ENCODE results near the gene SH3PXD2B.
"Not testable (repeated sequence)": the region's sequence is repeated elsewhere in the genome, so short reads cannot be mapped to it uniquely, and the experiment has no call there.

The SH3PXD2B gene

DNA sequence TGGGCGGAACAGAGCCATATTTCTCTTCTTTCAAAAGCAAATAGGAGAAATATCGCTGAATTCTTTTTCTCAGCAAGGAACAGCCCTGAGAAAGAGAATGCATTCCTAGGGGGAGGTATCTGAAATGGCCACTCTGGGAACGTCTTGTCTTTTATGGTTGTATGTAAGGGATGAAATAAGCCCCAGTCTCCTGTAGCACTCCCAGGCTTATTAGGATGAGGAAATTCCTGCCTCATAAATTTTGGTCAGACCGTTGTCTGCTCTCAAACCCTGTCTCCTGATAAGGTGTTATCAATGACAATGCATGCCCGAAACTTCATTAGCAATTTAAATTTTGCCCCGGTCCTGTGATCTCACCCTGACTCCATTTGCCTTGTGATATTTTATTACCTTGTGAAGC, 52.3 kb downstream of the SH3PXD2B start:
- H3K36me3 ChIP-seq (ENCODE audit: control insufficient read depth, insufficient read depth, low read length); H3K27me3 ChIP-seq (ENCODE audit: insufficient read depth, low read length, poor library complexity); H3K18ac ChIP-seq (ENCODE audit: low read length); H3K79me1 ChIP-seq (ENCODE audit: low read length); H2BK120ac ChIP-seq (ENCODE audit: low read depth, low read length); H2BK15ac ChIP-seq (replicated peaks; ENCODE audit: low read depth); H3K4me1 ChIP-seq (ENCODE audit: control insufficient read depth, low read depth, low read length); H3K9ac ChIP-seq (ENCODE audit: low read length); H3K79me2 ChIP-seq (ENCODE audit: control insufficient read depth, insufficient read depth, low read length); H3K4ac ChIP-seq (ENCODE audit: low read depth, low read length); H3K56ac ChIP-seq (ENCODE audit: low read length); H3K27ac ChIP-seq (ENCODE audit: low read depth, low read length); H2BK5ac ChIP-seq (ENCODE audit: low read length); H3K4me2 ChIP-seq (ENCODE audit: low read length); H3K4me3 ChIP-seq (ENCODE audit: low read length); H4K8ac ChIP-seq (ENCODE audit: low read depth, low read length); H2AK5ac ChIP-seq (ENCODE audit: low read length); H4K5ac ChIP-seq (ENCODE audit: low read length); H3K23ac ChIP-seq (ENCODE audit: low read length): not testable (repeated sequence)
- no CpG with 5 or more reads among the region's 6 CpGs for WGBS (ENCODE audit: extremely low coverage, insufficient coverage, low lambda C conversion rate)
- DNase-seq = peak; percentile 32

DNA sequence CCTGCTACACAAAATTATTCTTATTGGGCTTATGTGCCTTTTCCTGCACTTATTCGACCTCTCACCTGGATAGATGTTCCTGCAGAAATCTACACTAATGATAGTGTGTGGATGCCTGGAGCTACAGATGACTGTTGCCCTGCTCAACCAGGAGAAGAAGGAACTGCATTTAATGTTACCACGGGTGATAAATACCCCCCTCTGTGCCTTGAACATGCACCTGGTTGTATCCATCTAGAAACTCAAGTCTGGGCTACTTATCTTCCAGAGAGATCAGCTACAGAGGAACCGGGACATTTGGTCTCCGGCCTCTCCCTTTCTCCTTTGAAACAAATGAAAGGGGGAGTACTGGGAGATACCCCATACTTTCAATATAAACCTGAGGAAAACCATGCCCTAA, 54.5 kb downstream of the SH3PXD2B start:
- DNase-seq = no peak
- Histone ChIP-seq H4K5ac (ENCODE audit: low read length) (no peak overlapping the region), H3K4me3 (ENCODE audit: low read length) (no peak overlapping the region), H4K8ac (ENCODE audit: low read depth, low read length) (no peak overlapping the region), H3K4me1 (ENCODE audit: control insufficient read depth, low read depth, low read length) (no peaks in the 10 kb centered on the region), H3K79me1 (ENCODE audit: low read length) (no peaks in the 10 kb centered on the region), H2AK5ac (ENCODE audit: low read length) (no peak overlapping the region), H3K9ac (ENCODE audit: low read length) (no peak overlapping the region), H3K56ac (ENCODE audit: low read length) (no peak overlapping the region), H3K4ac (ENCODE audit: low read depth, low read length) (no peak overlapping the region), H3K27ac (ENCODE audit: low read depth, low read length) (no peak overlapping the region), H3K27me3 (ENCODE audit: insufficient read depth, low read length, poor library complexity) (no peaks in the 10 kb centered on the region), H3K79me2 (ENCODE audit: control insufficient read depth, insufficient read depth, low read length) (no peaks in the 10 kb centered on the region), H2BK15ac (replicated peaks; ENCODE audit: low read depth) (no peak overlapping the region), H3K36me3 (ENCODE audit: control insufficient read depth, insufficient read depth, low read length) (no peaks in the 10 kb centered on the region), H2BK5ac (ENCODE audit: low read length) (no peak overlapping the region), H3K18ac (ENCODE audit: low read length) (no peak overlapping the region), H3K4me2 (ENCODE audit: low read length) (no peak overlapping the region), H3K23ac (ENCODE audit: low read length) (no peak overlapping the region), H2BK120ac (ENCODE audit: low read depth, low read length) (no peak overlapping the region)
- WGBS (ENCODE audit: extremely low coverage, insufficient coverage, low lambda C conversion rate) = no CpG with 5 or more reads among the region's 4 CpGs

- H3K9ac ChIP-seq (ENCODE audit: low read length) = no peak overlapping the region
- H2BK5ac ChIP-seq (ENCODE audit: low read length) = no peak overlapping the region
- H4K5ac ChIP-seq (ENCODE audit: low read length) = no peak overlapping the region
- H2BK120ac ChIP-seq (ENCODE audit: low read depth, low read length) = no peak overlapping the region
- no peak overlapping the region for H3K18ac ChIP-seq (ENCODE audit: low read length)
- no peak overlapping the region for H2AK5ac ChIP-seq (ENCODE audit: low read length)
- no peak overlapping the region for H3K4me2 ChIP-seq (ENCODE audit: low read length)
- H3K27me3 ChIP-seq (ENCODE audit: insufficient read depth, low read length, poor library complexity) = no peaks in the 10 kb centered on the region
- no peak overlapping the region for H4K8ac ChIP-seq (ENCODE audit: low read depth, low read length)
- H3K79me1 ChIP-seq (ENCODE audit: low read length) = no peaks in the 10 kb centered on the region
- DNase-seq = no peak
- H3K4ac ChIP-seq (ENCODE audit: low read depth, low read length) = no peak overlapping the region
- H3K23ac ChIP-seq (ENCODE audit: low read length) = no peak overlapping the region
- no peak overlapping the region for H2BK15ac ChIP-seq (replicated peaks; ENCODE audit: low read depth)
- WGBS (ENCODE audit: extremely low coverage, insufficient coverage, low lambda C conversion rate) = no CpG with 5 or more reads among the region's 6 CpGs
- H3K79me2 ChIP-seq (ENCODE audit: control insufficient read depth, insufficient read depth, low read length) = no peaks in the 10 kb centered on the region
- H3K27ac ChIP-seq (ENCODE audit: low read depth, low read length) = no peak overlapping the region
- H3K56ac ChIP-seq (ENCODE audit: low read length) = no peak overlapping the region
- peaks cover 3% of the 10 kb centered on the region for H3K36me3 ChIP-seq (ENCODE audit: control insufficient read depth, insufficient read depth, low read length)
- no peaks in the 10 kb centered on the region for H3K4me1 ChIP-seq (ENCODE audit: control insufficient read depth, low read depth, low read length)
- no peak overlapping the region for H3K4me3 ChIP-seq (ENCODE audit: low read length)
Observed at GRCh38 chr5:172399336-172399735, 55.0 kb downstream of the SH3PXD2B start.

DNA sequence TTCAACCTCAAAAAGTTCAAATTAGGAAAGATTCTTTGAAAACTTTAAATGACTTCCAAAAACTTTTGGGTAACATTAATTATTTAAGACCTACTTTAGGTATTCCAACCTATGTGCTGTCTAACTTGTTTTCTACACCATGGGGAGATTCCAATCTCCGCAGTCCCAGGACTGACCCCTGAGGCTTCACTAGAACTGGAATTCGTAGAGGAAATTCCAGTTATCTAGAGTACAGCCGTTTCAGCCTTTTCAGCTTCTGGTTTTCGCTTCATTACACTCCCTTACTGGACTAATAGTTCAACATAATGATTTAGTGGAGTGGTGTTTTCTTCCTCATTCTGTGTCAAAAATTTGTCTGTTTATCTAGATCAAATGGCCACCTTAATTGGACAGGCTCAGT, 55.7 kb downstream of the SH3PXD2B start:
- not testable (repeated sequence) for DNase-seq; H3K79me1 ChIP-seq (ENCODE audit: low read length); H3K79me2 ChIP-seq (ENCODE audit: control insufficient read depth, insufficient read depth, low read length); H2BK120ac ChIP-seq (ENCODE audit: low read depth, low read length); H4K8ac ChIP-seq (ENCODE audit: low read depth, low read length); H2BK15ac ChIP-seq (replicated peaks; ENCODE audit: low read depth); H3K56ac ChIP-seq (ENCODE audit: low read length); H3K4me3 ChIP-seq (ENCODE audit: low read length); H3K4me2 ChIP-seq (ENCODE audit: low read length); H3K18ac ChIP-seq (ENCODE audit: low read length); H2AK5ac ChIP-seq (ENCODE audit: low read length); H2BK5ac ChIP-seq (ENCODE audit: low read length); H3K23ac ChIP-seq (ENCODE audit: low read length); H4K5ac ChIP-seq (ENCODE audit: low read length); H3K27ac ChIP-seq (ENCODE audit: low read depth, low read length); H3K4me1 ChIP-seq (ENCODE audit: control insufficient read depth, low read depth, low read length); H3K9ac ChIP-seq (ENCODE audit: low read length); H3K4ac ChIP-seq (ENCODE audit: low read depth, low read length); H3K27me3 ChIP-seq (ENCODE audit: insufficient read depth, low read length, poor library complexity); H3K36me3 ChIP-seq (ENCODE audit: control insufficient read depth, insufficient read depth, low read length)
- no CpG with 5 or more reads among the region's 4 CpGs for WGBS (ENCODE audit: extremely low coverage, insufficient coverage, low lambda C conversion rate)

- DNase-seq = peak; percentile 12
- not testable (repeated sequence) for H3K18ac ChIP-seq (ENCODE audit: low read length); H3K79me2 ChIP-seq (ENCODE audit: control insufficient read depth, insufficient read depth, low read length); H3K4me3 ChIP-seq (ENCODE audit: low read length); H3K4ac ChIP-seq (ENCODE audit: low read depth, low read length); H2BK120ac ChIP-seq (ENCODE audit: low read depth, low read length); H4K8ac ChIP-seq (ENCODE audit: low read depth, low read length); H3K79me1 ChIP-seq (ENCODE audit: low read length); H4K5ac ChIP-seq (ENCODE audit: low read length); H3K27ac ChIP-seq (ENCODE audit: low read depth, low read length); H3K56ac ChIP-seq (ENCODE audit: low read length); H3K23ac ChIP-seq (ENCODE audit: low read length); H3K9ac ChIP-seq (ENCODE audit: low read length); H2BK5ac ChIP-seq (ENCODE audit: low read length); H3K4me1 ChIP-seq (ENCODE audit: control insufficient read depth, low read depth, low read length); H2AK5ac ChIP-seq (ENCODE audit: low read length); H2BK15ac ChIP-seq (replicated peaks; ENCODE audit: low read depth); H3K4me2 ChIP-seq (ENCODE audit: low read length); H3K36me3 ChIP-seq (ENCODE audit: control insufficient read depth, insufficient read depth, low read length); H3K27me3 ChIP-seq (ENCODE audit: insufficient read depth, low read length, poor library complexity)
- no CpG with 5 or more reads among the region's 8 CpGs for WGBS (ENCODE audit: extremely low coverage, insufficient coverage, low lambda C conversion rate)
Observed at GRCh38 chr5:172396994-172397393, 57.3 kb downstream of the SH3PXD2B start.

DNA sequence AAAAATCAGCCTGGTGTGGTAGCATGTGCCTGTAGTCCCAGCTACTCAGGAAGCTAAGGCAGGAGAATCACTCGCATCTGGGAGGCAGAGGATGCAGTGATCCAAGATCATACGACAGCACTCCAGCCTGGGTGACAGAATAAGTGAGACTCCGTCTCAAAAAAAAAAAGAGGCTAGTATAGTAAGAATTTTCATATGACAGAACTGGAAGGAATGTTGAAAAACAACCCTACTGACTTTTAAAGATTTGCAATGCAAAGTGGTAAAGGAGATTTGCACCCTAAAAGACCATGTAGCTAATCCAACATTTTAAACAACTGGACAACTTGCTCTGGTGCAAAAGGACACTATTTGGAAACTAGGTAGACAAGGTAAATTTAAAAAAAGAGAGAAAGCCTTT, 58.1 kb downstream of the SH3PXD2B start:
- Histone ChIP-seq H3K23ac (ENCODE audit: low read length) (no peak overlapping the region), H3K4ac (ENCODE audit: low read depth, low read length) (no peak overlapping the region), H3K27ac (ENCODE audit: low read depth, low read length) (no peak overlapping the region), H3K56ac (ENCODE audit: low read length) (no peak overlapping the region), H4K8ac (ENCODE audit: low read depth, low read length) (no peak overlapping the region), H3K79me1 (ENCODE audit: low read length) (no peaks in the 10 kb centered on the region), H3K27me3 (ENCODE audit: insufficient read depth, low read length, poor library complexity) (no peaks in the 10 kb centered on the region), H3K18ac (ENCODE audit: low read length) (no peak overlapping the region), H2BK120ac (ENCODE audit: low read depth, low read length) (no peak overlapping the region), H4K5ac (ENCODE audit: low read length) (no peak overlapping the region), H3K36me3 (ENCODE audit: control insufficient read depth, insufficient read depth, low read length) (peaks cover 5% of the 10 kb centered on the region), H3K4me1 (ENCODE audit: control insufficient read depth, low read depth, low read length) (no peaks in the 10 kb centered on the region), H2BK5ac (ENCODE audit: low read length) (no peak overlapping the region), H2BK15ac (replicated peaks; ENCODE audit: low read depth) (no peak overlapping the region), H3K4me3 (ENCODE audit: low read length) (no peak overlapping the region), H3K4me2 (ENCODE audit: low read length) (no peak overlapping the region), H3K79me2 (ENCODE audit: control insufficient read depth, insufficient read depth, low read length) (no peaks in the 10 kb centered on the region), H2AK5ac (ENCODE audit: low read length) (no peak overlapping the region), H3K9ac (ENCODE audit: low read length) (no peak overlapping the region)
- DNase-seq = no peak
- no CpG with 5 or more reads among the region's 3 CpGs for WGBS (ENCODE audit: extremely low coverage, insufficient coverage, low lambda C conversion rate)
